EH (cell line): ENCODE measurements around the gene XRCC2.
"Not testable (repeated sequence)": the region's sequence is repeated elsewhere in the genome, so short reads cannot be mapped to it uniquely, and the experiment has no call there.

Experiments used
- DNase-seq: peaks from one replicate; pipeline ENCODE4 v3.0.0-alpha.2; 2015; ENCODE audit warnings: low read depth

XRCC2 gene

GRCh38 chr7:152663931-152664330, 12.0 kb downstream of the XRCC2 start:
- no peak for DNase-seq

GRCh38 chr7:152663148-152663740, 12.7 kb downstream of the XRCC2 start:
- DNase-seq: no peak

- DNase-seq: no peak
Observed at GRCh38 chr7:152661479-152661878, 14.5 kb downstream of the XRCC2 start.

GRCh38 chr7:152660021-152660420, 15.9 kb downstream of the XRCC2 start:
- no peak for DNase-seq

- DNase-seq: no peak
Observed at GRCh38 chr7:152654971-152655370, 21.0 kb downstream of the XRCC2 start.

- DNase-seq: no peak
Observed at GRCh38 chr7:152649220-152649619, 26.7 kb downstream of the XRCC2 start.

- DNase-seq: no peak
Observed at GRCh38 chr7:152647009-152647408, 28.9 kb downstream of the XRCC2 start.

- DNase-seq: not testable (repeated sequence)
Observed at GRCh38 chr7:152646579-152646978, 29.4 kb downstream of the XRCC2 start.

- DNase-seq: no peak
Observed at GRCh38 chr7:152643979-152644559, 31.9 kb downstream of the XRCC2 start.

- DNase-seq: no peak
Observed at GRCh38 chr7:152641384-152641783, 34.6 kb downstream of the XRCC2 start.

GRCh38 chr7:152640829-152641228, 35.1 kb downstream of the XRCC2 start:
- DNase-seq: no peak

GRCh38 chr7:152637920-152638580, 37.9 kb downstream of the XRCC2 start:
- DNase-seq: no peak

- no peak for DNase-seq
Observed at GRCh38 chr7:152637161-152637560, 38.8 kb downstream of the XRCC2 start.

- DNase-seq: no peak
Observed at GRCh38 chr7:152636441-152636840, 39.5 kb downstream of the XRCC2 start.

GRCh38 chr7:152633504-152633903, 42.4 kb downstream of the XRCC2 start:
- no peak for DNase-seq

- DNase-seq: no peak
Observed at GRCh38 chr7:152633072-152633471, 42.9 kb downstream of the XRCC2 start.

GRCh38 chr7:152628772-152629171, 47.2 kb downstream of the XRCC2 start:
- not testable (repeated sequence) for DNase-seq

GRCh38 chr7:152624228-152624627, 51.7 kb downstream of the XRCC2 start:
- DNase-seq: no peak

GRCh38 chr7:152621426-152621825, 54.5 kb downstream of the XRCC2 start:
- DNase-seq: no peak

- no peak for DNase-seq
Observed at GRCh38 chr7:152619027-152619739, 56.8 kb downstream of the XRCC2 start.

GRCh38 chr7:152618427-152618826, 57.5 kb downstream of the XRCC2 start:
- DNase-seq: no peak

- DNase-seq: no peak
Observed at GRCh38 chr7:152617056-152617455, 58.9 kb downstream of the XRCC2 start.
